CD4-positive, CD25-positive, alpha-beta regulatory T cell (primary cell): ENCODE measurements around the gene ZNF579. TPM values are rescaled to one million over a fixed set of nuclear protein-coding genes. Genes with fewer than 3 reads are reported as not detected.
"Not testable (repeated sequence)": the region's sequence is repeated elsewhere in the genome, so short reads cannot be mapped to it uniquely, and the experiment has no call there.

Source experiments
- ATAC-seq, 2 donors: fragments of 150-1000 bp; cut with Tn5 transposase; one replicate each; pipeline ENCODE4 v1.10.0; 2021; ENCODE audit warnings: low read depth in 2 of 2, moderate number of reproducible peaks in 2 of 2, moderate library complexity in 1 of 2
- DNase-seq, 3 donors: peaks; one replicate each; pipeline versions ENCODE4 v3.0.0 to v3.0.0-alpha.2; 2012 to 2022; ENCODE audit warnings: mixed read lengths in 1 of 3
- H3K27ac ChIP-seq: one replicate; pipeline ENCODE4 v1.7.0; 2013; ENCODE audit warnings: mild to moderate bottlenecking, low read length; ENCODE audit not compliant: insufficient read depth, poor library complexity, severe bottlenecking
- H3K27me3 ChIP-seq: one replicate; pipeline ENCODE4 v1.7.0; 2013; ENCODE audit warnings: low read length; ENCODE audit not compliant: control insufficient read depth, insufficient read depth
- H3K36me3 ChIP-seq: one replicate; pipeline ENCODE4 v1.7.0; 2013; ENCODE audit warnings: mild to moderate bottlenecking, low read length, moderate library complexity; ENCODE audit not compliant: control insufficient read depth, insufficient read depth
- H3K4me1 ChIP-seq: 2 replicates; pipeline ENCODE4 v1.7.0; 2013; ENCODE audit warnings: mild to moderate bottlenecking, low read length; ENCODE audit not compliant: insufficient read depth, control insufficient read depth, poor library complexity, severe bottlenecking
- H3K4me3 ChIP-seq: one replicate; pipeline ENCODE4 v1.7.0; 2013; ENCODE audit warnings: low read depth, mild to moderate bottlenecking, low read length, moderate library complexity
- H3K9me3 ChIP-seq, 2 experiments: 1 replicate in 1 of 2; 2 replicates in 1 of 2; pipeline ENCODE4 v1.7.0; 2013; ENCODE audit warnings: low read length in 2 of 2, mild to moderate bottlenecking in 1 of 2, moderate library complexity in 1 of 2; ENCODE audit not compliant: control insufficient read depth in 2 of 2
- H3K27ac Mint-ChIP-seq, 3 donors: one replicate each; pipeline ENCODE4 v1.8.0; 2020 to 2022; ENCODE audit warnings: mild to moderate bottlenecking in 3 of 3, mixed read lengths in 3 of 3, moderate library complexity in 2 of 3
- H3K27me3 Mint-ChIP-seq: one replicate; pipeline ENCODE4 v1.8.0; 2022; ENCODE audit warnings: mild to moderate bottlenecking, mixed read lengths
- H3K36me3 Mint-ChIP-seq: one replicate; pipeline ENCODE4 v1.8.0; 2020; ENCODE audit warnings: mixed read lengths
- H3K4me1 Mint-ChIP-seq, 4 donors: one replicate each; pipeline ENCODE4 v1.8.0; 2020 to 2022; ENCODE audit warnings: mixed read lengths in 4 of 4, mild to moderate bottlenecking in 1 of 4
- H3K4me3 Mint-ChIP-seq, 4 donors: one replicate each; pipeline ENCODE4 v1.8.0; 2020 to 2022; ENCODE audit warnings: mild to moderate bottlenecking in 4 of 4, mixed read lengths in 4 of 4, moderate library complexity in 3 of 4
- H3K9me3 Mint-ChIP-seq, 7 donors: one replicate each; pipeline ENCODE4 v1.8.0; 2020 to 2022; ENCODE audit warnings: mixed read lengths in 7 of 7, mild to moderate bottlenecking in 3 of 7, moderate library complexity in 2 of 7
- polyA plus RNA-seq, 4 donors: library from polyadenylated mRNA; unstranded; fragments of 300-500 nt; fragmentation: Illumina TruSeq; gene quantifications; one replicate each; pipeline ENCODE4 v1.2.3, GENCODE V29; 2021
- total RNA-seq: library from RNA; stranded (reverse); gene quantifications from one replicate; pipeline ENCODE4 v1.2.3, GENCODE V29; 2022

Gene ZNF579
- total and polyA plus RNA-seq, 5 donors from 2014 or later: 0.13 to 4.2 (median 0.19) TPM; not detected in 1

DNA sequence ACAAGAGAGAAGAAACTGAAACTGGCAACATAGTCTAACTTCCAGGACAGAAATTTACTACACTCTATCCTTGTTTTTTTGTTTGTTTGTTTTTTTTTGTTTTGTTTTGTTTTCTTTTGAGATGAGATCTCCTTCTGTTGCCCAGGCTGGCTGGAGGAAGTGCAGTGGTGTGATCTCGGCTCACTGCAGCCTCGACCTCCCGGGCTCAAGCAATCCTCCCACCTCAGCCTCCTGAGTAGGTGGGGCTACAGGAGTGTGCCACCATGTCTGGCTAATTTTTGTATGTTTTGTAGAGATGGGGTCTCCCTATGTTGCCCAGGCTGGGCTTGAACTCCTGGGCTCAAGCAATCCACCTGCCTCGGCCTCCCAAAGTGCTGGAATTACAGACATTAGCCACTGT, 1.6 kb upstream of the ZNF579 start:
- peak overlapping the region in 3 of 4 donors; percentile 56 to 91 (median 85) for H3K4me3 Mint-ChIP-seq

DNA sequence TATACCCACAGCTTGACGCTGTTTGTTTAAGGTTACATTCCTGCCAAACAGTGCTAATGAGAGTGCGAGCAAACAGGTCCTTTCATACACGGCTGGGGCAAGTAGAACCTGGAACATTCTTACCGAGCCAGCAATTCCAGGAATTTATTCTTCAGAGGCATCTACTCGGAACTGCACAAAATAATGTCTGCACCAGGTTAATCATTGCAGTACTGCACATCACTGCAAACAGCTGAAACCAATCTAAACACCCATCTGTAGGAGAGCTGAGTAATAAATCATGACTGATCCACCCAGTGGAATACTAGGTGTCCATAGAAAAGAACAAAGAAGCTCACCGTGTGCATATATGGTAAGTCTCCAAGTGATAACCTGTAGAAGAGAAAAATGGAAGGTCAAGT, 1.2 kb upstream of the ZNF579 start:
- Histone ChIP-seq H3K36me3 (no peaks in the 10 kb centered on the region), H3K27ac (no peak overlapping the region), H3K27me3 (no peaks in the 10 kb centered on the region), H3K9me3 (no peaks in the 10 kb centered on the region), H3K4me3 (peak overlapping the region; percentile 75), H3K4me1 (peaks cover 25% of the 10 kb centered on the region)
- Mint-ChIP-seq H3K4me1 (peaks cover 16 to 40% (median 20%) of the 10 kb centered on the region in 4 donors), H3K4me3 (peak overlapping the region; percentile 56 to 91 (median 72)), H3K27ac (peak overlapping the region in 1 of 3 donors; percentile 26), H3K27me3 (peaks cover 17% of the 10 kb centered on the region), H3K36me3 (peaks cover 11% of the 10 kb centered on the region), H3K9me3 (peaks cover 0 to 1% (median 0%) of the 10 kb centered on the region in 7 donors)
- no peak for DNase-seq
- no peak for ATAC-seq

More for the DNA sequence above, 1.6 kb upstream of the ZNF579 start:
- not testable (repeated sequence) for H3K27me3 ChIP-seq, H3K36me3 ChIP-seq, DNase-seq, H3K36me3 Mint-ChIP-seq, H3K9me3 ChIP-seq, ATAC-seq, H3K9me3 Mint-ChIP-seq, H3K27ac ChIP-seq
- peaks cover 16 to 45% (median 23%) of the 10 kb centered on the region in 4 donors for H3K4me1 Mint-ChIP-seq
- H3K27ac Mint-ChIP-seq: peak overlapping the region in 1 of 3 donors; percentile 26
- H3K27me3 Mint-ChIP-seq: peaks cover 17% of the 10 kb centered on the region
- Histone ChIP-seq H3K4me3 (peak overlapping the region; percentile 75), H3K4me1 (peaks cover 30% of the 10 kb centered on the region)

DNA sequence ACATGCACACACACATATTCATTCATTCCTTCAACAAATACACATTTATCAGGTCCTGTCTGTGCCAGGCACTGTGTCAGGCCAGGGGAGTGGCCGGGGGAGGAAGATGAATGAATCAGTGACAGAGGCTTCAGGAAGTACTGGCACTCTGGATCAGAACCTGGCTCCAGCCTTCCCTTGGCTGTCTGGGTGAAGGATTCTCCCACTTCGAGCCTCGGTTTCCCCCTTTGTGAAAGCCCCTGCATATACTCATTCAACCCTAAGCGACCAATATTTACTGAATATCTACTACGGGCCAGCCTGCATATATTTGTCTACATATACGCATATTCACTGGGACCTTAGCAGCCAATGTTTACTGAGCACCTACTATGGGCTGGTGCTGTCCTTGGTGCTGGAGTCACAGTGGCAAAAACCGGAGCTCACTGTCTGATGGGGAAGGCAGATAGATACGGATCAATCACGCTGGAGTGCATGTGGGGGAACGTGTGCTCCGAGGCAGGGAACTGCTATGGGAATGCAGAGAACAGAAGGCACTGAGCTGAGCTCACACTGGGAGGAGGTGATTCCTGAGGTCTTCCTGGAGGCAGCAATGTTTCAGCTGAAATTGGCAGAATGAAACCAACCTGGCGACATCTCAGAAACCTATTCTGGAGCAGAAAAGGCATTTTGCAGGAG, 636 bp upstream of the ZNF579 start:
- no peaks in the 10 kb centered on the region for H3K36me3 ChIP-seq
- ATAC-seq: no peak
- H3K9me3 Mint-ChIP-seq: peaks cover 0 to 2% (median 0%) of the 10 kb centered on the region in 7 donors
- H3K4me3 Mint-ChIP-seq: peak overlapping the region; percentile 85 to 94 (median 92)
- H3K36me3 Mint-ChIP-seq: peaks cover 13% of the 10 kb centered on the region
- H3K4me1 ChIP-seq: peaks cover 20% of the 10 kb centered on the region
- H3K27me3 Mint-ChIP-seq: peaks cover 14% of the 10 kb centered on the region
- peak overlapping the region; percentile 75 for H3K4me3 ChIP-seq
- peak overlapping the region; percentile 14 to 80 (median 26) for H3K27ac Mint-ChIP-seq
- peak in 1 of 3 donors; percentile 27 for DNase-seq
- H3K4me1 Mint-ChIP-seq: peaks cover 16 to 35% (median 20%) of the 10 kb centered on the region in 4 donors
- H3K27ac ChIP-seq: peak overlapping the region; percentile 77
- H3K9me3 ChIP-seq: no peaks in the 10 kb centered on the region
- no peaks in the 10 kb centered on the region for H3K27me3 ChIP-seq

DNA sequence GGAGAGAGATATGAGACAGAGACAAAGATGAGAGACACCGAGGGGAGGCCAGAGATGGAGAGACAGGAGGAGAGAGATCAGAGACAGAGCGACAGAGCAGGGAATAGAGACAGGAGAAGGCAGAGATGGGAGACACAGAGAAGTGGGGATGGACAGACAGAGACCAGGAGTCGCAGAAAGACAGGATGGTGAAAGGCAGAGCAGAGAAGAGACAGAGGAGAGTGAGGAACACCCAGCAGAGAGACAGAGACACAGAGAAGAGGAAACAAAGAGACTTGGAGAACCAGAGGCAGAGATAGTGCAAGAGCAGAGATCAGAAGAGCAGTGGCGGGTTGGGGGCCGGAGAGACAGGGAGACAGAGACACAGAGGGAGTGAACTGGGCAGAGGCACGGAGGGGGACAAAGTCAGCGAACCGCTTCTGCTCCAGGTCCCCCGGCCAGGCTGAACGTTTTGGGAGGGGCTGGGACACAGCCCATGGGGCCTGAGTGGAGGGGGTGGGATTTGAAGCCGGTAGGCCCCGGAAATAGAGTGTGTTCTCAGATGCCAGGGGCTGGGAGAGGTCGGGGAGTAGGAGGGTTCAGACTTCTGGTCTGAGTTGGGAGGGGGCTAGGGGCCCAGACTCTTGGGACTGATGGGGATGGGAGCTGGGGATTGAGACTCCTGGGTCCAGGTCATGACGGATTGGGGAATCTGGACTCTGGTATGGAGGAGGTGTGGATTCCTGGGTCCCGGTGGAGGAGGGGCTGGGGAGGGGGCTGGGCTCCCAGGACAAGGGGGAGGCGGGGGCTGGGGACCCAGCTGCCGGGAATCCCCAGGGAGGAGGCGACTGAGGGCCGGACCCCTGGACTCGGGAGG, 654 bp downstream of the ZNF579 start:
- peak overlapping the region; percentile 77 for H3K27ac ChIP-seq
- H3K36me3 Mint-ChIP-seq: peaks cover 13% of the 10 kb centered on the region
- H3K9me3 ChIP-seq: no peaks in the 10 kb centered on the region
- no peaks in the 10 kb centered on the region for H3K36me3 ChIP-seq
- no peaks in the 10 kb centered on the region for H3K27me3 ChIP-seq
- peaks cover 10% of the 10 kb centered on the region for H3K27me3 Mint-ChIP-seq
- peak overlapping the region; percentile 58 to 96 (median 94) for H3K27ac Mint-ChIP-seq
- H3K4me3 Mint-ChIP-seq: peak overlapping the region; percentile 88 to 94 (median 92)
- peak in 1 of 2 donors; percentile 29 for ATAC-seq
- peak overlapping the region; percentile 54 for H3K4me3 ChIP-seq
- peaks cover 13% of the 10 kb centered on the region for H3K4me1 ChIP-seq
- peaks cover 11 to 25% (median 18%) of the 10 kb centered on the region in 4 donors for H3K4me1 Mint-ChIP-seq
- peaks cover 0 to 3% (median 0%) of the 10 kb centered on the region in 7 donors for H3K9me3 Mint-ChIP-seq
- DNase-seq: peak in 1 of 3 donors; percentile 18

DNA sequence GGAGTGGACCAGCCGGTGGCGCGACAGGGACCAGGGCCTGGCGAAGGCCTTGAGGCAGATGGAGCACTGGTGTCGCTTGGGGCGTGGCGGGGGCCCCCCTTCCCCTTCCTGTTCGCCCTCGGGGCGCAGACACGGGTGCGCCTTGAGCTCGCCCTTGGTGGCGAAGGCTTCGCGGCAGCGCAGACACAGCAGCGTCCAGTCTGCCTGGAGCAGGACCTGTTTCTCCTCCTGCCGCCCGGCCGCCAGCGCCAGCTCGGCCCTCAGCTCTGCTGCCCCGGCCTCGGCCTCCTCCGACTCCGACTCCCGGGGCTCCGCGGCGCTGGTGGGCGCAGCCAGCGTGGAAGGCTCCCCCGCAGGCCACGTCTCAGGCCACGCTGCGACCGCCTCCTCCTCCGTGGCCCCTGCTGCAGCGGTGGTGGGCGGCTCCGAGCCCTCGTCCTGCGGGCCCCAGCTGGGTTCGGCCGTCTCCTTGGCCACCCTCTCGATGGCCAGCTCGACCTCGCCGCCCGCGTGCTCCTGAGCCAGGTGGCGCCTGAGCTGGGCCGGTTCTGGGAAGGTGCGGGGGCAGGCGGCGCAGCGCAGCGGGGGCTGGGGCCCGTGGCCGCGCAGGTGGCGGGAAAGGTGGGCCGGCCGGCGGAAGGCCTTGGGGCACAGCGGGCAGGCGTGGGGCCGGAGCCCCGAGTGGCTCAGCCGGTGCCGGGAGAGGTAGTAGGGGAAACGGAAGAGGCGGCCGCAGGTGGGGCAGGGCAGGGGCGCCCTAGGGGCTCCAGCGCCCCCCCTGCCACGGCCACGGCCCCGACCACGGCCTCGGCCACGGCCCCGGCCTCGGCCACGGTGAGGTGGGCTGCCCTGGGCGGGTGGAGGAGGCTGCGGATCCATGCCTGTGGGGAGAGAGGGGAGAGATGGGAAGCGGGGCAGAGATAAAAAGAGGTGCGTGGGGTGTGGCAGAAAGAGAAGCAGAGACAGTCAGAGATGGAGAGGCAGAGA, 1.6 kb downstream of the ZNF579 start:
- H3K9me3 Mint-ChIP-seq: peaks cover 0 to 3% (median 0%) of the 10 kb centered on the region in 7 donors
- Histone ChIP-seq H3K36me3 (no peaks in the 10 kb centered on the region), H3K4me3 (peak overlapping the region; percentile 54), H3K27me3 (no peaks in the 10 kb centered on the region), H3K27ac (no peak overlapping the region), H3K4me1 (peaks cover 13% of the 10 kb centered on the region), H3K9me3 (no peaks in the 10 kb centered on the region)
- peaks cover 13% of the 10 kb centered on the region for H3K36me3 Mint-ChIP-seq
- ATAC-seq (no peak), DNase-seq (no peak)
- peaks cover 5% of the 10 kb centered on the region for H3K27me3 Mint-ChIP-seq
- H3K27ac Mint-ChIP-seq: peak overlapping the region in 2 of 3 donors; percentile 94 to 96
- H3K4me1 Mint-ChIP-seq: peaks cover 11 to 25% (median 18%) of the 10 kb centered on the region in 4 donors
- H3K4me3 Mint-ChIP-seq: peak overlapping the region; percentile 88 to 94 (median 92)

DNA sequence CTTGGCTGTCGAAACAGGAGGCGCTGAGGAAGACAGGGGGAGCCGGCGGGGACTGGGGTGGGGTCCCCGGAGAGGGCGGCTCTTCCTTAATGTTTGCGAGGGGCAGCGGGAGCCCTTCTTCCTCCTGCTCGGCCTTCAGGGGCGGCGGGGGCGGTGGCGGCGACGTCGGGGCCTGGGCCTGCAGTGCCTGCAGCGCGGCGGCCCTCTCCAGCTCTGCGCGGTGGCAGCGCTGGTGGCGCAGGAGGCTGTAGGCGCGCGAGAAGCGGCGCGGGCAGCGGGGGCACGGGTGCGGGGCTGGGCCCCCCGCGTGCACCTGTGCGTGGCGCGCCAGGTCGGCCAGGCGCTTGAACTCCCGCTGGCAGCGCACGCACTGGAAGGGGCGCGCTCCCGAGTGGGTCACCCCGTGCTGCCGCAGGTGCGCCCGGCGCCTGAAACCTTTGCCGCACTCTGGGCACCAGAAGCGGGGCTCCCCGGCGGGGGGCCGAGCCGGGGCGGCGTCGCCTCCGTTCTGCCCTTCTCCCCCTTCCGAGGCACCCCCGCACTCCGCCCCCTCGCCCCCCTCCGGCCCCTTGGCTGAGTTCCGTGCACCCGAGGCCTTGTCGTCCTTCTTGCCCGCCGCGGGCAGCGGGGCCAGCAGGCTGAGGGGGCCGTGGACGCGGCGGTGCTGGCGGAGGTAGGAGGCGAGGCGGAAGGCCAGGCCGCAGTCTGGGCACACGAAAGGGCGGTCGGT, 2.5 kb downstream of the ZNF579 start:
- ATAC-seq: no peak
- DNase-seq: no peak
- peaks cover 0 to 3% (median 0%) of the 10 kb centered on the region in 7 donors for H3K9me3 Mint-ChIP-seq
- peaks cover 13% of the 10 kb centered on the region for H3K4me1 ChIP-seq
- no peaks in the 10 kb centered on the region for H3K9me3 ChIP-seq
- peaks cover 13% of the 10 kb centered on the region for H3K36me3 Mint-ChIP-seq
- H3K4me3 ChIP-seq: no peak overlapping the region
- H3K4me1 Mint-ChIP-seq: peaks cover 11 to 25% (median 18%) of the 10 kb centered on the region in 4 donors
- no peak overlapping the region for H3K27ac Mint-ChIP-seq
- no peaks in the 10 kb centered on the region for H3K36me3 ChIP-seq
- H3K4me3 Mint-ChIP-seq: no peak overlapping the region
- no peak overlapping the region for H3K27ac ChIP-seq
- no peaks in the 10 kb centered on the region for H3K27me3 ChIP-seq
- peaks cover 5% of the 10 kb centered on the region for H3K27me3 Mint-ChIP-seq
